T follicular helper cell (primary cell): ENCODE measurements around the gene MT3.

Experiments
- DNase-seq: peaks from one replicate; pipeline ENCODE4 v3.0.0-alpha.2; 2020; ENCODE audit warnings: low read depth

The MT3 gene

GRCh38 chr16:56631197-56631596 is 41.9 kb downstream of the MT3 start:
- no peak for DNase-seq

GRCh38 chr16:56631832-56632155 is 42.5 kb downstream of the MT3 start:
- no peak for DNase-seq

DNA sequence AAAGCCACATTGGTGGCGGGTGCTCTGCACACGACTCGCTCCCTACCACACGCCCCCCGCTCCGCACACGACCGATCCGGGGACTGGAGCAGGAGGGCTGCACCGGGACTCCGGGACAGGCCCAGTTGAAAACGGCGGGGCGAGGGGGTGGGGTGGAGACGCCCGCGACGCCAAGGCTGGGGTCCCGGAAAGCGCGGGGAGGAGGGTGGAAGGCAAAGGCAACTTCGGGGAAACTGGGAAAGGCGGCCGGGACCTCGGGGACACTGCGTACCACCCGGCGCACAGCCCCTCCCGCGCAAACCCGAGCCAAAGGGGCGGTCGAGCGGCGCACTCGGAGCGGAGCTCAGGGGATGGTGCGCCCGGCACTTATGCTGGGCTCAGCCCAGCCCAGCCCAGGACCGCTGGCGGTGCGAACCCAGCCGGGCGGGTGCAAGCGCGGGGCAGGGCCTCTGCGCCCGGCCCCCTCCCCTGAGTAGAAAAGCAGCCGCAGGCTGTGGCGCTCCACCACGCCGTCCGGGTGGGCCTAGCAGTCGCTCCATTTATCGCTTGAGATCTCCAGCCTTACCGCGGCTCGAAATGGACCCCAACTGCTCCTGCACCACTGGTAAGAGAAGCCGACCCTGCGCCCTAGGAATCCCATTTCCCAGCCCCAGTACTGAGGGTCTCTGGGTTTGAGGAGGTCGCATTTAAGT is 43.0 kb downstream of the MT3 start, which contains the start of gene MT1M:
Gene MT1M (plus strand): TSS at position 504 of the 692 bp plus-strand sequence. CDS start 73 bp downstream, at position 577.
- DNase-seq = no peak

- DNase-seq = no peak
Observed at GRCh38 chr16:56632848-56633365, 43.6 kb downstream of the MT3 start.

- DNase-seq = no peak
Observed at GRCh38 chr16:56633535-56633934, 44.2 kb downstream of the MT3 start.

DNA sequence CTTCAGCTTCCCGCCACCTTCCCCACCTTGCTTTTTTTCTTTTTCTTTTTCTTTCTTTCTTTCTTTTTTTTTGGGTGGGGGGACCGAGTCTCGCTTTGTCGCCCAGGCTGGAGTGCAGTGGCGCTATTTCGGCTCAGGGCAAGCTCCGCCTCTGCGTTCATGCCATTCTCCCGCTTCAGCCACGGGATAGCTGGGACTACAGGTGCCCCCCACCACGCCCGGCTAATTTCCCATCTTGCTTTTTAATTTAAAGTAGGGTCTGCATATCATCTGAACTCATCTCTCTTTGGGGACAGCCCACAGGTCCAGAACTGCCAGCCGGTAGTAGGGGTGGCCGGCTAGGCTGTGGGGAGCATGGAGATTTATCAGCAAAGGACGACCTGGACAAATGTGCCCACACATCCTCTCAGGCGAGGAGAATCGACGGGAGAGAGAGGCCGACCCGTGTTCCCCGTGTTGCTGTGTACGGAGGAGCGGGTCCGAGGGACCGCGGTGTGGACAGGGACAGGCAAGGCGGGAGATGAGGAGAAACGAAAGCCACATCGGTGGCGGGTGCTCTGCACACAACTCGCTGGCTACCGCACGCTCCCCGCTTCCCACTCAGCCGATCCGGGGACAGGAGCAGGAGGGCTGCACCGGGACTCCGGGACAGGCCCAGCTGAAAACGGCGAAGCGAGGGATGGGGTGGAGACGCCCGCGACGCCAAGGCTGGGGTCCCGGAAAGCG is 45.5 kb downstream of the MT3 start:
- no peak for DNase-seq

- no peak for DNase-seq
Observed at GRCh38 chr16:56635441-56635967, 46.2 kb downstream of the MT3 start.

- DNase-seq = no peak
Observed at GRCh38 chr16:56636616-56637413, 47.5 kb downstream of the MT3 start.

- no peak for DNase-seq
Observed at GRCh38 chr16:56637814-56638750, 48.8 kb downstream of the MT3 start, which contains the start of gene MT1A. Gene MT1A (plus strand): TSS chr16:56638666. CDS start chr16:56638739, 73 bp downstream.

DNA sequence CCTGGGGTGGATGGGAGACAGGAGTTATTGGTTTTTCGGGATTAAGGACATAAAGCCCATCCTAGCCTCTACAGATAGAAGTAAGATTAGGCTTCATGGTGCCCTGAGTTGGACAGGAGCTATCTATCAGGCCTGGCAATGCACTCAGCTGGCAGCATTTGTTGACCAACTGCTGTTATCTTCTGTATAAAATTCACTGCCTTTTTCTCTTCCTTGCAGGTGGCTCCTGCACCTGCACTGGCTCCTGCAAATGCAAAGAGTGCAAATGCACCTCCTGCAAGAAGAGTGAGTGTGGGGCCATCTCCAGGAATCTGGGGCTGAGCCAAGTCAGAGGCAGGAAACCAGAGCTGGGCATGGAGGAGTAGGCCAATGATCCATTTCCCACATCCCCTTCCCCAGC is 49.7 kb downstream of the MT3 start:
- no peak for DNase-seq

GRCh38 chr16:56640076-56640475 is 50.7 kb downstream of the MT3 start:
- no peak for DNase-seq
